Calu3 (cell line): Measurements from ENCODE around the gene SIDT1. TPM values are rescaled to one million over a fixed set of nuclear protein-coding genes. Genes with fewer than 3 reads are reported as not detected.

Experiments used
- BruUV-seq: library from RNA; stranded (reverse); fragments of 400-500 nt; replicated peaks from 2 replicates; lab custom pipeline; 2021; lab: Mats Ljungman, UMichigan
- CTCF ChIA-PET: fragments of 300-600 bp; sonication (Branson Sonifier 250); formaldehyde crosslinking; loops from one replicate; lab custom pipeline; 2022; ENCODE audit warnings: antibody characterized with exemption; lab: Charles Lee
- DNase-seq: peaks from one replicate; pipeline ENCODE4 v3.0.0; 2022
- H3K27ac Mint-ChIP-seq: one replicate; pipeline ENCODE4 v1.8.0; 2022; ENCODE audit warnings: mixed read lengths; ENCODE audit not compliant: unreplicated experiment
- H3K27me3 Mint-ChIP-seq: one replicate; pipeline ENCODE4 v1.8.0; 2022; ENCODE audit warnings: mixed read lengths; ENCODE audit not compliant: unreplicated experiment
- H3K36me3 Mint-ChIP-seq: one replicate; pipeline ENCODE4 v1.8.0; 2022; ENCODE audit warnings: mild to moderate bottlenecking, moderate library complexity, mixed read lengths; ENCODE audit not compliant: insufficient read depth, unreplicated experiment
- H3K4me1 Mint-ChIP-seq: one replicate; pipeline ENCODE4 v1.8.0; 2022; ENCODE audit warnings: mild to moderate bottlenecking, low read depth, mixed read lengths; ENCODE audit not compliant: unreplicated experiment
- H3K4me3 Mint-ChIP-seq: one replicate; pipeline ENCODE4 v1.8.0; 2022; ENCODE audit warnings: mild to moderate bottlenecking, low read depth, moderate library complexity, mixed read lengths; ENCODE audit not compliant: unreplicated experiment
- H3K9me3 Mint-ChIP-seq: one replicate; pipeline ENCODE4 v1.8.0; 2022; ENCODE audit warnings: low read depth, mixed read lengths; ENCODE audit not compliant: unreplicated experiment
- intact Hi-C: fragments of 100-400 bp; cut with micrococcal nuclease; formaldehyde crosslinking; loops from one replicate; pipeline ENCODE4 v1.10.0; 2022; ENCODE audit not compliant: unreplicated experiment
- total RNA-seq: library from RNA; stranded (reverse); gene quantifications from 2 replicates; pipeline ENCODE4 v1.2.3, GENCODE V29; 2022
- TF ChIP-seq, protein P1 (sequence below): fragments of 200-600 bp; IDR thresholded peaks from one replicate; pipeline ENCODE4 v1.8.0; 2022; ENCODE audit warnings: antibody characterized with exemption; ENCODE audit not compliant: unreplicated experiment

Gene SIDT1
- total RNA-seq, 1 experiment from 2014 or later = 0.87 TPM

- H3K27ac Mint-ChIP-seq = no peak overlapping the region
- H3K9me3 Mint-ChIP-seq = peaks cover 3% of the 10 kb centered on the region
- no peaks in the 10 kb centered on the region for H3K36me3 Mint-ChIP-seq
- peaks cover 29% of the 10 kb centered on the region for H3K4me1 Mint-ChIP-seq
- H3K4me3 Mint-ChIP-seq = no peak overlapping the region
- intact Hi-C loops = loop anchor here (5.0 kb wide), 1 partner anchor 40 kb away; the partner anchor contains the start of gene SPICE1
- BruUV-seq = no TSS peak
- TF ChIP-seq, protein P1, sequence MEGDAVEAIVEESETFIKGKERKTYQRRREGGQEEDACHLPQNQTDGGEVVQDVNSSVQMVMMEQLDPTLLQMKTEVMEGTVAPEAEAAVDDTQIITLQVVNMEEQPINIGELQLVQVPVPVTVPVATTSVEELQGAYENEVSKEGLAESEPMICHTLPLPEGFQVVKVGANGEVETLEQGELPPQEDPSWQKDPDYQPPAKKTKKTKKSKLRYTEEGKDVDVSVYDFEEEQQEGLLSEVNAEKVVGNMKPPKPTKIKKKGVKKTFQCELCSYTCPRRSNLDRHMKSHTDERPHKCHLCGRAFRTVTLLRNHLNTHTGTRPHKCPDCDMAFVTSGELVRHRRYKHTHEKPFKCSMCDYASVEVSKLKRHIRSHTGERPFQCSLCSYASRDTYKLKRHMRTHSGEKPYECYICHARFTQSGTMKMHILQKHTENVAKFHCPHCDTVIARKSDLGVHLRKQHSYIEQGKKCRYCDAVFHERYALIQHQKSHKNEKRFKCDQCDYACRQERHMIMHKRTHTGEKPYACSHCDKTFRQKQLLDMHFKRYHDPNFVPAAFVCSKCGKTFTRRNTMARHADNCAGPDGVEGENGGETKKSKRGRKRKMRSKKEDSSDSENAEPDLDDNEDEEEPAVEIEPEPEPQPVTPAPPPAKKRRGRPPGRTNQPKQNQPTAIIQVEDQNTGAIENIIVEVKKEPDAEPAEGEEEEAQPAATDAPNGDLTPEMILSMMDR = no peak
- CTCF ChIA-PET = interaction anchor here (0.6 to 0.8 kb wide), 2 partner anchors 41 to 307 kb away, joined by 3 read pairs; no protein-coding TSS in a partner anchor
- no peak for DNase-seq
- peaks cover under 1% of the 10 kb centered on the region for H3K27me3 Mint-ChIP-seq
Observed at GRCh38 chr3:113556946-113557335, 24.6 kb downstream of the SIDT1 start.

DNA sequence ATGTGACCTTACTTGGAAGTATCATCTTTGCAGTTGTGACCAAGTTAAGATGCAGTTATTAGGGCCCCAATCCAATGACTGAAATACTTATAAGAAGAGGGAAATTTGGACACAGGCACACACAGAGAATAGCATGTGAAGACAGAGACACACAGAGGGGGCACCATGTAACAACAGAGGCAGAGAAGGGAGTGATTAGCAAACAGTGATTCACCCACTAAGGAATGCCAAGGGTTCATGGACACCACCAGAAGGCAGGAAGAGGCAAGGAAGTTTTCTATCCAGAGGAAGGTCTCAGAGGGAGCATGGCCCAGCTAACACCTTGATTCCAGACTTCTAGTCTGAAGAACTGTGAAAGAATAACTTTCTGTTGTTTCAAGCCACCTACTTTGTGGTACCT is 25.0 kb downstream of the SIDT1 start:
- Mint-ChIP-seq H3K36me3 (no peaks in the 10 kb centered on the region), H3K4me3 (no peak overlapping the region), H3K4me1 (peaks cover 25% of the 10 kb centered on the region), H3K27ac (no peak overlapping the region), H3K27me3 (peaks cover 5% of the 10 kb centered on the region), H3K9me3 (peaks cover 3% of the 10 kb centered on the region)
- CTCF ChIA-PET = interaction anchor here (0.6 to 0.8 kb wide), 2 partner anchors 41 to 307 kb away, joined by 3 read pairs; no protein-coding TSS in a partner anchor
- intact Hi-C loops = loop anchor here (5.0 kb wide), 1 partner anchor 40 kb away; the partner anchor contains the start of gene SPICE1
- TF ChIP-seq, protein P1 = no peak
- BruUV-seq = no TSS peak
- peak; percentile 35 for DNase-seq

DNA sequence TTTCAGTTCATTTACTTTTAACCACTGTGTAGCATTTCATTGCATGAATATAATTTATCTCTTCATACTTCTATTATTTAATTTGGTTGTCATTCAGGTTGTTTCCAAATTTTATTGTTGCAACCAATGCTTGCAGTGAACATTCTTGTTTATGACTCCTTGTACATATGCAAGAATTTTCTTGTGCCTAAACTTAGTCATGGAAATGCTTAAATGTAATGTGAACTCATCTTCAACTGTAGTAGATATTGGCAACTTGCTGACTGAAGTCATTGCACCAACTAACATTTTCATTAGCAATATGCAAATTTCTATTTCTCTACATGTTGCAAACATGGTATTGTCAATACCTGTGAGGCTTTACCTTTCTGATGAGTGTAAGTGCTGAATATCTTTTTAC is 26.7 kb downstream of the SIDT1 start:
- CTCF ChIA-PET = interaction anchor here (0.6 kb wide), 1 partner anchor 42 kb away, joined by 4 read pairs; no protein-coding TSS in a partner anchor
- Mint-ChIP-seq H3K36me3 (no peaks in the 10 kb centered on the region), H3K27me3 (peaks cover 21% of the 10 kb centered on the region), H3K4me1 (peaks cover 23% of the 10 kb centered on the region), H3K4me3 (no peak overlapping the region), H3K9me3 (peaks cover 3% of the 10 kb centered on the region), H3K27ac (no peak overlapping the region)
- TF ChIP-seq, protein P1 = no peak
- no TSS peak for BruUV-seq
- no peak for DNase-seq
- intact Hi-C loops = loop anchor here (5.0 kb wide), 1 partner anchor 42 kb away; the partner anchor contains the start of gene SPICE1

GRCh38 chr3:113560271-113560670 is 27.9 kb downstream of the SIDT1 start:
- BruUV-seq = no TSS peak
- Mint-ChIP-seq H3K27ac (no peak overlapping the region), H3K9me3 (no peaks in the 10 kb centered on the region), H3K4me1 (peaks cover 16% of the 10 kb centered on the region), H3K4me3 (no peak overlapping the region), H3K27me3 (peaks cover 22% of the 10 kb centered on the region), H3K36me3 (no peaks in the 10 kb centered on the region)
- DNase-seq = no peak
- intact Hi-C loops = no loop called here
- CTCF ChIA-PET = interaction anchor here (1.2 kb wide), 1 partner anchor 46 kb away, joined by 3 read pairs; the partner anchor contains the start of gene SPICE1
- TF ChIP-seq, protein P1 = no peak
